A549 (cell line): Measurements from ENCODE around the gene FGGY.

Source experiments
- MAZ ChIP-seq: fragments of 150-350 bp; IDR thresholded peaks from 2 replicates; pipeline ENCODE4 v1.6.1; 2014; ENCODE audit warnings: antibody characterized with exemption, low read depth, low read length, borderline replicate concordance
- TF ChIP-seq, protein P1 (sequence below): fragments of >200 bp; sonication (Bioruptor Twin); formaldehyde crosslinking; IDR thresholded peaks from 3 replicates; pipeline ENCODE4 v1.5.1; 2016

DNA sequence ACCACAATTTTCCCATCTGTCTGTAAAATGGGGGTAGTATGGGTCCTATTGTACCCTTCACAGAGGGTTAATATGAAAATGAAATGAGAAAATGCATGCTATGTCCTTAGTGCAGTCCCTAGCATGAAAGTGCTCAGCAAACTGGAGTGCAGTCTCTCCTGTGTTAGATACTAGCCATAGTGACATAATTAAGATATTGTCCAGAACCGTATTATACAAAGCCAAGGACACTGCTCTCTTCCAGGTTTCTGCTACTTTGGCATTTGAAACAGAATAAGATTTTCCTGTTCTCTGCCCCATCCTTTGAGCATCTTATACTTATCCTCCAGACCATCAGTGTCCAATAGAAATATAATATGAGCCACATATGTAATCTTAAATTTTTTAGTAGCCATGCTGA is 213.4 kb downstream of the FGGY start:
- TF ChIP-seq MAZ: no peak
- TF ChIP-seq, protein P1, sequence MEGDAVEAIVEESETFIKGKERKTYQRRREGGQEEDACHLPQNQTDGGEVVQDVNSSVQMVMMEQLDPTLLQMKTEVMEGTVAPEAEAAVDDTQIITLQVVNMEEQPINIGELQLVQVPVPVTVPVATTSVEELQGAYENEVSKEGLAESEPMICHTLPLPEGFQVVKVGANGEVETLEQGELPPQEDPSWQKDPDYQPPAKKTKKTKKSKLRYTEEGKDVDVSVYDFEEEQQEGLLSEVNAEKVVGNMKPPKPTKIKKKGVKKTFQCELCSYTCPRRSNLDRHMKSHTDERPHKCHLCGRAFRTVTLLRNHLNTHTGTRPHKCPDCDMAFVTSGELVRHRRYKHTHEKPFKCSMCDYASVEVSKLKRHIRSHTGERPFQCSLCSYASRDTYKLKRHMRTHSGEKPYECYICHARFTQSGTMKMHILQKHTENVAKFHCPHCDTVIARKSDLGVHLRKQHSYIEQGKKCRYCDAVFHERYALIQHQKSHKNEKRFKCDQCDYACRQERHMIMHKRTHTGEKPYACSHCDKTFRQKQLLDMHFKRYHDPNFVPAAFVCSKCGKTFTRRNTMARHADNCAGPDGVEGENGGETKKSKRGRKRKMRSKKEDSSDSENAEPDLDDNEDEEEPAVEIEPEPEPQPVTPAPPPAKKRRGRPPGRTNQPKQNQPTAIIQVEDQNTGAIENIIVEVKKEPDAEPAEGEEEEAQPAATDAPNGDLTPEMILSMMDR: no peak
